Adrenal gland (tissue), 19 donors: ENCODE data around the gene PSPC1. TPM values are rescaled to one million over a fixed set of nuclear protein-coding genes. Genes with fewer than 3 reads are reported as not detected.
"Not testable (repeated sequence)": the region's sequence is repeated elsewhere in the genome, so short reads cannot be mapped to it uniquely, and the experiment has no call there.

ENCODE experiments used
- DNase-seq, 7 donors: peaks; one replicate each; pipeline ENCODE4 v3.0.0-alpha.2; 2019 to 2020
- H3K27ac ChIP-seq, 5 donors: fragments of 200-600 bp; sonication (generic) in 4 of 5; 1 replicate in 3 of 5; 2 replicates in 2 of 5; pipeline versions ENCODE4 v1.5.1 to v1.8.0; 2016 to 2020; ENCODE audit warnings: mild to moderate bottlenecking in 1 of 5
- H3K27me3 ChIP-seq: fragments of 200-600 bp; 2 replicates; pipeline ENCODE4 v1.8.0; 2021
- H3K36me3 ChIP-seq, 2 donors: fragments of 200-600 bp; replicated peaks in 1 of 2; 1 replicate in 1 of 2; 2 replicates in 1 of 2; pipeline versions ENCODE4 v1.5.1 to v1.8.0; 2018 to 2022
- H3K4me1 ChIP-seq, 2 donors: fragments of 200-600 bp; replicated peaks in 1 of 2; 1 replicate in 1 of 2; 2 replicates in 1 of 2; pipeline versions ENCODE4 v1.5.1 to v1.8.0; 2018 to 2021
- H3K4me3 ChIP-seq, 4 donors: fragments of 200-600 bp; sonication (generic) in 3 of 4; one replicate each; pipeline ENCODE4 v1.5.1; 2016 to 2018
- H3K9me3 ChIP-seq, 3 donors: fragments of 200-600 bp; sonication (generic) in 1 of 3; replicated peaks in 1 of 3; 1 replicate in 2 of 3; 2 replicates in 1 of 3; pipeline versions ENCODE4 v1.5.1 to v1.8.0; 2016 to 2021
- POLR2A ChIP-seq, 2 donors: fragments of 450-650 bp; IDR thresholded peaks; one replicate each; pipeline ENCODE4 v1.6.1; 2017; ENCODE audit warnings: antibody characterized with exemption in 2 of 2, mild to moderate bottlenecking in 2 of 2, moderate library complexity in 1 of 2
- WGBS, 4 donors: extraction: QIAGEN DNeasy Blood & Tissue Kit in 2 of 4; methylation state at CpG; one replicate each; pipeline versions ENCODE4 v1.1.5 to v1.1.7; 2013 to 2017; 5-methylcytosine and 5-hydroxymethylcytosine counted together
- intact Hi-C, 2 donors: fragments of 100-400 bp; cut with DNase I; formaldehyde crosslinking; loops; one replicate each; pipeline versions ENCODE4 v1.14.1 to v1.15.0; 2022 to 2023
- long read RNA-seq, 10 donors: library from polyadenylated mRNA in 3 of 10; unstranded in 2 of 10; stranded (forward) in 1 of 10; transcript quantifications; one replicate each; pipeline ENCODE4 v2.0.0 and lab custom pipeline, GENCODE V29; 2021 to 2026
- polyA plus RNA-seq, 3 donors: library from polyadenylated mRNA; stranded (reverse); fragments of 200-250 nt in 2 of 3; fragments of 350-450 nt in 1 of 3; fragmentation: Illumina TruSeq in 1 of 3; extraction: RNeasy Lipid Tissue Mini Kit (QIAGEN cat#74804) in 1 of 3; gene quantifications; one replicate each; pipeline ENCODE4 v1.2.3, GENCODE V29; 2013 to 2014
- total RNA-seq, 9 donors: library from RNA; depleted of rRNA in 4 of 9; stranded (reverse); fragments of >200 nt in 4 of 9; fragments of 120-200 nt in 1 of 9; fragmentation: NEBNext Ultra II Directional in 1 of 9; extraction: Animal tissue kit (Norgen Biotek cat#: 25700) in 1 of 9; gene quantifications; one replicate each; pipeline versions ENCODE4 v1.1.0 to v1.2.4, GENCODE V29; 2013 to 2023
- TF ChIP-seq, protein P1 (sequence below), 6 experiments: fragments of 450-650 bp in 4 of 6; fragments of 200-600 bp in 2 of 6; sonication (generic) in 1 of 6; IDR thresholded peaks; 1 replicate in 5 of 6; 2 replicates in 1 of 6; pipeline versions ENCODE4 v1.5.1 to v1.8.0; 2016 to 2021; ENCODE audit warnings: antibody characterized with exemption in 6 of 6, mild to moderate bottlenecking in 2 of 6, moderate library complexity in 1 of 6
- donor health status: healthy with polysubstance abuse.
- donor health status: Bipolar disorder and iron deficiency.
- donor health status: DM: yes; HTN: yes; CAD: no.
- donor health status: DM: no; HTN: no; CAD: no.
- donor health status: DM: no; HTN: no; CAD: no.
- donor health status: DM: yes; HTN: yes; CAD: no.

The PSPC1 gene
- total RNA-seq (10 to 100 TPM; 36.9 to 79.5 (median 44.6) TPM), polyA plus RNA-seq (10 to 100 TPM; 48.4 to 57.1 (median 53.7) TPM)
- long read RNA-seq, donor 1, transcript PSPC1-201 (9 exons, 2,407 nt), result major isoform, 9 of 26 reads
- long read RNA-seq, donor 1, partial matches to known transcripts, result 7 of 26 reads
- long read RNA-seq, donor 1, other reads (novel, unspliced or antisense), result 0 of 26 reads
- long read RNA-seq, donor 2, partial matches to known transcripts, result 0 of 7 reads
- long read RNA-seq, donor 2, other reads (novel, unspliced or antisense), result 0 of 7 reads
- long read RNA-seq, donor 3, transcript PSPC1-204 (8 exons, 1,709 nt), result minor isoform, 5 of 13 reads
- long read RNA-seq, donor 3, transcript PSPC1-201 (9 exons, 2,407 nt), result major isoform, 6 of 13 reads
- long read RNA-seq, donor 3, partial matches to known transcripts, result 0 of 13 reads
- long read RNA-seq, donor 3, other reads (novel, unspliced or antisense), result 0 of 13 reads
- long read RNA-seq, donor 4, transcript PSPC1-201 (9 exons, 2,407 nt), result major isoform, 11 of 21 reads
- long read RNA-seq, donor 4, partial matches to known transcripts, result 3 of 21 reads
- long read RNA-seq, donor 4, other reads (novel, unspliced or antisense), result 0 of 21 reads
- long read RNA-seq, donor 5, transcript PSPC1-203 (8 exons, 1,647 nt), result minor isoform, 9 of 59 reads
- long read RNA-seq, donor 5, transcript PSPC1-201 (9 exons, 2,407 nt), result major isoform, 32 of 59 reads
- long read RNA-seq, donor 5, transcript PSPC1-204 (8 exons, 1,709 nt), result minor isoform, 10 of 59 reads
- long read RNA-seq, donor 5, partial matches to known transcripts, result 1 of 59 reads
- long read RNA-seq, donor 5, other reads (novel, unspliced or antisense), result 7 of 59 reads
- long read RNA-seq, donor 6, transcript PSPC1-201 (9 exons, 2,407 nt), result major isoform, 8 of 18 reads
- long read RNA-seq, donor 6, partial matches to known transcripts, result 3 of 18 reads
- long read RNA-seq, donor 6, other reads (novel, unspliced or antisense), result 0 of 18 reads
- long read RNA-seq, donor 7, partial matches to known transcripts, result 9 of 14 reads
- long read RNA-seq, donor 7, other reads (novel, unspliced or antisense), result 0 of 14 reads
- long read RNA-seq, donor 8, partial matches to known transcripts, result 0 of 7 reads
- long read RNA-seq, donor 8, other reads (novel, unspliced or antisense), result 0 of 7 reads
- long read RNA-seq, donor 9, transcript PSPC1-201 (9 exons, 2,407 nt), result major isoform, 7 of 16 reads
- long read RNA-seq, donor 9, partial matches to known transcripts, result 5 of 16 reads
- long read RNA-seq, donor 9, other reads (novel, unspliced or antisense), result 0 of 16 reads
- long read RNA-seq, donor 10, partial matches to known transcripts, result 0 of 6 reads
- long read RNA-seq, donor 10, other reads (novel, unspliced or antisense), result 0 of 6 reads

GRCh38 chr13:19782727-19783682 is at the start of gene PSPC1:
Gene PSPC1 (minus strand): TSS chr13:19782945. CDS start chr13:19782757, 188 bp downstream.
- H3K27ac ChIP-seq, result peak within 1 kb of the TSS; percentile 91 to 95 (median 94)
- H3K27me3 ChIP-seq, H3K36me3 ChIP-seq, H3K9me3 ChIP-seq: not testable (repeated sequence)
- TF ChIP-seq POLR2A (IDR thresholded peaks at IDR 0.05), result peak; percentile 87 to 98
- TF ChIP-seq, protein P1, sequence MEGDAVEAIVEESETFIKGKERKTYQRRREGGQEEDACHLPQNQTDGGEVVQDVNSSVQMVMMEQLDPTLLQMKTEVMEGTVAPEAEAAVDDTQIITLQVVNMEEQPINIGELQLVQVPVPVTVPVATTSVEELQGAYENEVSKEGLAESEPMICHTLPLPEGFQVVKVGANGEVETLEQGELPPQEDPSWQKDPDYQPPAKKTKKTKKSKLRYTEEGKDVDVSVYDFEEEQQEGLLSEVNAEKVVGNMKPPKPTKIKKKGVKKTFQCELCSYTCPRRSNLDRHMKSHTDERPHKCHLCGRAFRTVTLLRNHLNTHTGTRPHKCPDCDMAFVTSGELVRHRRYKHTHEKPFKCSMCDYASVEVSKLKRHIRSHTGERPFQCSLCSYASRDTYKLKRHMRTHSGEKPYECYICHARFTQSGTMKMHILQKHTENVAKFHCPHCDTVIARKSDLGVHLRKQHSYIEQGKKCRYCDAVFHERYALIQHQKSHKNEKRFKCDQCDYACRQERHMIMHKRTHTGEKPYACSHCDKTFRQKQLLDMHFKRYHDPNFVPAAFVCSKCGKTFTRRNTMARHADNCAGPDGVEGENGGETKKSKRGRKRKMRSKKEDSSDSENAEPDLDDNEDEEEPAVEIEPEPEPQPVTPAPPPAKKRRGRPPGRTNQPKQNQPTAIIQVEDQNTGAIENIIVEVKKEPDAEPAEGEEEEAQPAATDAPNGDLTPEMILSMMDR (IDR thresholded peaks at IDR 0.05), result peak in 1 of 6 experiments; percentile 34
- 18 to 23% (median 19%) methylated on average over 38 to 50 of the region's 50 CpGs for WGBS, 4 donors
- intact Hi-C loops, result loop anchor here (5.0 to 10.0 kb wide), 2 partner anchors 79 to 148 kb away; partner anchors contain the start of genes MPHOSPH8 (in 1 of the 2) and ZMYM5 (in 1 of the 2)
- DNase-seq, result peak; percentile 95 to 97 (median 96)
- peaks cover 7 to 12% of the 10 kb centered on the region in 2 donors for H3K4me1 ChIP-seq
- peak within 1 kb of the TSS; percentile 69 to 89 (median 82) for H3K4me3 ChIP-seq

- intact Hi-C loops, result no loop called here
- Histone ChIP-seq H3K36me3 (peaks cover 0 to 23% of the 10 kb centered on the region in 2 donors), H3K27ac (no peak overlapping the region), H3K4me1 (no peaks in the 10 kb centered on the region), H3K27me3 (no peaks in the 10 kb centered on the region), H3K9me3 (no peaks in the 10 kb centered on the region), H3K4me3 (no peak overlapping the region)
- WGBS, 4 donors, result 91 to 99% (median 95%) methylated on average over 3 of the region's 3 CpGs
- peak in 1 of 7 donors; percentile 38 for DNase-seq
- TF ChIP-seq, protein P1 (IDR thresholded peaks at IDR 0.05), result no peak
- TF ChIP-seq POLR2A (IDR thresholded peaks at IDR 0.05), result no peak
Observed at GRCh38 chr13:19822673-19823072, 39.9 kb upstream of the PSPC1 start.

DNA sequence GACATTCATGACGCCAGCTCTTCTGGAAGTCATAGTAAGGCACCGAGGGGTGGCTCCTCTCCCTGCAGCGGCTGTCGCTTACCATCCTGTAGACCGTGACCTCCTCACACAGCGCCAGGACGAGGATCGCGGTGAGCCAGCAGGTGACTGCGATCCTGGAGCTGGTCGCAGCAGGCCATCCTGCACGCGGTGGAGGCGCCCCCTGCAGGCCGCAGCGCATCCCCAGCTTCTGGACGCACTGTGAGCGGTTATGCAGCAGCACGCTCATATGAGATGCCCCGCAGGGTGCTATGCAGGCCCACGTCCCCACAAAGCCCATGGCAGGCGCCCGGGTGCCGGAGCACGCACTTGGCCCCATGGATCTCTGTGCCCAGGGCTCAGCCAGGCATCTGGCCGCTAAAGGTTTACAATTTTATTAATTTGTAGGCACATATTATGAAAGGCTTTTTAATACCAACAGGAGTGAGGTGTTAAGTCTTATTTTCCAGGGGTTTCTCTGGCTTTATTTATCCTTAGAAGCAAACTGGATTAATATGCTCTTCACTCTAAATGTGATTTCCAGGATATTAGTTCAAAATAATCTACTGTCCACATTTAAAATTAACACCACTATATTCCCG is 35.6 kb upstream of the PSPC1 start:
- 70 to 92% (median 78%) methylated on average over 3 to 27 of the region's 27 CpGs for WGBS, 4 donors
- no peaks in the 10 kb centered on the region for H3K4me1 ChIP-seq
- no peaks in the 10 kb centered on the region for H3K27me3 ChIP-seq
- no peak overlapping the region for H3K27ac ChIP-seq
- intact Hi-C loops, result no loop called here
- no peaks in the 10 kb centered on the region for H3K9me3 ChIP-seq
- H3K4me3 ChIP-seq, result no peak overlapping the region
- TF ChIP-seq POLR2A (IDR thresholded peaks at IDR 0.05), result no peak
- TF ChIP-seq, protein P1 (IDR thresholded peaks at IDR 0.05), result peak in 4 of 6 experiments; percentile 13 to 42 (median 26)
- H3K36me3 ChIP-seq, result peaks cover 0 to 13% of the 10 kb centered on the region in 2 donors
- peak in 5 of 7 donors; percentile 16 to 58 (median 27) for DNase-seq
